T-helper 17 cell (primary cell): ENCODE data around the gene SQSTM1. TPM values are rescaled to one million over a fixed set of nuclear protein-coding genes. Genes with fewer than 3 reads are reported as not detected.
A peak's percentile ranks its signal among the peaks of the same experiment; 100 is the strongest.

Source experiments
- ATAC-seq: fragments of 150-1000 bp; cut with Tn5 transposase; 2 replicates; pipeline ENCODE4 v1.10.0; 2021; ENCODE audit warnings: mild to moderate bottlenecking, moderate library complexity
- DNase-seq, 3 donors: peaks; one replicate each; pipeline versions ENCODE4 v3.0.0 to v3.0.0-alpha.2; 2020 to 2021
- H3K9me3 ChIP-seq: one replicate; pipeline ENCODE4 v1.7.0; 2013; ENCODE audit warnings: low read length, mild to moderate bottlenecking; ENCODE audit not compliant: control insufficient read depth, poor library complexity, severe bottlenecking
- H3K27ac Mint-ChIP-seq: one replicate; pipeline ENCODE4 v1.8.0; 2022; ENCODE audit warnings: mild to moderate bottlenecking, moderate library complexity, mixed read lengths
- H3K27me3 Mint-ChIP-seq: one replicate; pipeline ENCODE4 v1.8.0; 2022; ENCODE audit warnings: mixed read lengths
- H3K36me3 Mint-ChIP-seq: one replicate; pipeline ENCODE4 v1.8.0; 2022; ENCODE audit warnings: low read depth, mixed read lengths
- H3K4me1 Mint-ChIP-seq: one replicate; pipeline ENCODE4 v1.8.0; 2022; ENCODE audit warnings: mild to moderate bottlenecking, mixed read lengths
- H3K4me3 Mint-ChIP-seq: one replicate; pipeline ENCODE4 v1.8.0; 2022; ENCODE audit warnings: mild to moderate bottlenecking, moderate library complexity, mixed read lengths
- total RNA-seq, 4 donors: library from RNA in 2 of 4; stranded (reverse) in 2 of 4; gene quantifications; one replicate each; pipeline ENCODE4 v1.2.3 and lab custom pipeline; 2022 to 2026

The SQSTM1 gene
- total RNA-seq, 2 donors from 2014 or later, result 446 to 548 TPM

DNA sequence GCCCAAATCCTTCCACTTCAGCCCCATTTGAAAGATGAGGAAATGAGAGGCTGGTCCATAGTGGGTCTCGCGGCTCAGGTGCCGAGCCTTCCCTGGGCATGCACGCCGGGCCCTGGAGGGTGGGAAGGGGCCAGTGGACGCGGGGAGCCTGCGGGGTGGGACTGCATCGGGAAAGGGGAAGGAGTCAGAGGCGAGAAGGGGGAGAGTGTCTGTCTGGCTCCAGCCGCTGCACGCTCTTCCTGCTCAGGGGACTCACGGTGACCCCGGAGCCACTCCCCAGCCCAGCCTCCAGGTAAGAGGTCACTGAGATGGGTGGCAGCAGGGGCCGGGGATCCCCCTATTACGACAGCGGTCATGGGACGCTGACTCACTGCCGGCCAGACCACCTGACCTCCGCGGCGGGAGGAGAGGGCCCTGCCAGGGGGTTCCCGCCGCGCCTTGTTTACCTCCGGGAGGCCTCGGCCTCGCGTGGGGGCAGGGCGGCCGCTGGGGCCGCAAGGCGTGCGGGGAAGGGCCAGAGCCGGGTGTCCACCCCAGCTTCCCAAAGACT, 1.9 kb upstream of the SQSTM1 start:
- H3K27ac Mint-ChIP-seq, result peak overlapping the region; percentile 96
- H3K9me3 ChIP-seq, result no peaks in the 10 kb centered on the region
- DNase-seq (peak; percentile 85 to 94 (median 90)), ATAC-seq (peak; percentile 78)
- H3K4me1 Mint-ChIP-seq, result peaks cover 38% of the 10 kb centered on the region
- H3K36me3 Mint-ChIP-seq, result no peaks in the 10 kb centered on the region
- H3K27me3 Mint-ChIP-seq, result no peaks in the 10 kb centered on the region
- H3K4me3 Mint-ChIP-seq, result peak overlapping the region; percentile 84

- Mint-ChIP-seq H3K4me1 (peaks cover 39% of the 10 kb centered on the region), H3K27ac (peak overlapping the region; percentile 96), H3K27me3 (no peaks in the 10 kb centered on the region), H3K36me3 (peaks cover under 1% of the 10 kb centered on the region), H3K4me3 (peak overlapping the region; percentile 82)
- ATAC-seq (peak; percentile 5), DNase-seq (peak in 2 of 3 donors; percentile 30 to 43)
- H3K9me3 ChIP-seq, result no peaks in the 10 kb centered on the region
Observed at GRCh38 chr5:179819296-179820126, 1.2 kb upstream of the SQSTM1 start.

- ATAC-seq (no peak), DNase-seq (no peak)
- peaks cover 3% of the 10 kb centered on the region for H3K36me3 Mint-ChIP-seq
- H3K4me3 Mint-ChIP-seq, result peak overlapping the region; percentile 82
- peaks cover 42% of the 10 kb centered on the region for H3K4me1 Mint-ChIP-seq
- no peaks in the 10 kb centered on the region for H3K27me3 Mint-ChIP-seq
- H3K9me3 ChIP-seq, result no peaks in the 10 kb centered on the region
- H3K27ac Mint-ChIP-seq, result peak overlapping the region; percentile 96
Observed at GRCh38 chr5:179820127-179820482, 600 bp upstream of the SQSTM1 start.

GRCh38 chr5:179821298-179822058, 773 bp downstream of the SQSTM1 start:
- no peaks in the 10 kb centered on the region for H3K27me3 Mint-ChIP-seq
- peak overlapping the region; percentile 95 for H3K4me3 Mint-ChIP-seq
- peak; percentile 58 for ATAC-seq
- peak; percentile 71 to 81 (median 77) for DNase-seq
- peaks cover 3% of the 10 kb centered on the region for H3K36me3 Mint-ChIP-seq
- peak overlapping the region; percentile 97 for H3K27ac Mint-ChIP-seq
- no peaks in the 10 kb centered on the region for H3K9me3 ChIP-seq
- peaks cover 42% of the 10 kb centered on the region for H3K4me1 Mint-ChIP-seq

GRCh38 chr5:179822059-179822432, 1.3 kb downstream of the SQSTM1 start:
- no peak for ATAC-seq
- Mint-ChIP-seq H3K36me3 (peaks cover 3% of the 10 kb centered on the region), H3K27me3 (no peaks in the 10 kb centered on the region), H3K4me3 (peak overlapping the region; percentile 95), H3K27ac (peak overlapping the region; percentile 97), H3K4me1 (peaks cover 42% of the 10 kb centered on the region)
- DNase-seq, result no peak
- no peaks in the 10 kb centered on the region for H3K9me3 ChIP-seq

GRCh38 chr5:179822444-179822990, 1.8 kb downstream of the SQSTM1 start:
- DNase-seq (no peak), ATAC-seq (no peak)
- Mint-ChIP-seq H3K36me3 (peaks cover 3% of the 10 kb centered on the region), H3K27me3 (no peaks in the 10 kb centered on the region), H3K4me3 (peak overlapping the region; percentile 95), H3K4me1 (peaks cover 39% of the 10 kb centered on the region), H3K27ac (peak overlapping the region; percentile 97)
- no peaks in the 10 kb centered on the region for H3K9me3 ChIP-seq

GRCh38 chr5:179823937-179824744, 3.4 kb downstream of the SQSTM1 start:
- Mint-ChIP-seq H3K4me3 (peak overlapping the region; percentile 52), H3K27ac (peak overlapping the region; percentile 97), H3K27me3 (no peaks in the 10 kb centered on the region), H3K4me1 (peaks cover 35% of the 10 kb centered on the region), H3K36me3 (peaks cover 5% of the 10 kb centered on the region)
- no peak for ATAC-seq
- DNase-seq, result no peak
- H3K9me3 ChIP-seq, result no peaks in the 10 kb centered on the region

GRCh38 chr5:179824745-179825112, 4.0 kb downstream of the SQSTM1 start:
- no peak for DNase-seq
- no peaks in the 10 kb centered on the region for H3K9me3 ChIP-seq
- Mint-ChIP-seq H3K4me3 (peak overlapping the region; percentile 41), H3K27me3 (no peaks in the 10 kb centered on the region), H3K27ac (peak overlapping the region; percentile 97), H3K4me1 (peaks cover 32% of the 10 kb centered on the region), H3K36me3 (peaks cover 5% of the 10 kb centered on the region)
- ATAC-seq, result no peak

GRCh38 chr5:179825655-179826182, 5.0 kb downstream of the SQSTM1 start:
- DNase-seq (no peak), ATAC-seq (no peak)
- no peaks in the 10 kb centered on the region for H3K27me3 Mint-ChIP-seq
- H3K27ac Mint-ChIP-seq, result peak overlapping the region; percentile 90
- no peaks in the 10 kb centered on the region for H3K9me3 ChIP-seq
- peaks cover 25% of the 10 kb centered on the region for H3K4me1 Mint-ChIP-seq
- H3K4me3 Mint-ChIP-seq, result peak overlapping the region; percentile 53
- peaks cover 5% of the 10 kb centered on the region for H3K36me3 Mint-ChIP-seq

GRCh38 chr5:179827680-179828079, 7.0 kb downstream of the SQSTM1 start:
- Mint-ChIP-seq H3K4me1 (peaks cover 18% of the 10 kb centered on the region), H3K27ac (peak overlapping the region; percentile 90), H3K36me3 (peaks cover 5% of the 10 kb centered on the region), H3K4me3 (peak overlapping the region; percentile 43), H3K27me3 (no peaks in the 10 kb centered on the region)
- ATAC-seq (peak; percentile 16), DNase-seq (no peak)
- no peaks in the 10 kb centered on the region for H3K9me3 ChIP-seq

DNA sequence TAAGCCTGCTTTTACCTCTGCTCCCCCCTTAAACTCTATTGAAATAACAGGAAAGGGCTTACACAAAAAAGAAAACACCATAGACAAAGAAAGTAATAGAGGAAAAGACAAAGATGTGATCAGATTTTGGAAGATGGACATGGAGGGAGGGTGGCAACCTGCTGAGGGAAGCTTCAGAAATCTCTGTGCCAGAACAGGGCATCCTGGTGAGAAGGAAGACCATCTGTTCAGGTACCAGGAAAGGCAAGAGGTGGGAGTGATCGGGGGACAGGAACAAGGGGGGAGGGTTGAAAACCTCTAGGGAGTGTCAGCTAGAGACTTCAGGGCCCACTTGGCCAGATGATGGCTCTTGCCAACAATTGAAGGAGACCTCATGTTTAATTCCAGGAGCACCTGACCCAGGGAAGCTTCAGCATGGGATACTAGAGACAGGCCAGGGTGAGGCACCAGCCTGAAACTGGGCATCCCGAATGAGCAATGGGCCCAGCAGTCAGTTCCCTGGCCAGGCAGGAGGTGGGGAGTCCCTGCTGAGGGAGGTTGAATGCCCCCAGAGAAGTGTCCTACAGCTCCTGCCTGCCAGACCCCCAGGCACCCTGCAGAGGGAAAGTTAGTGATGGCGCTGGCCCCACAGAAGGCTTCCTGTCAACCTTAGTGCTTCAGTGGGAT, 8.2 kb downstream of the SQSTM1 start:
- Mint-ChIP-seq H3K36me3 (peaks cover 10% of the 10 kb centered on the region), H3K4me3 (peak overlapping the region; percentile 31), H3K27ac (peak overlapping the region; percentile 90), H3K27me3 (no peaks in the 10 kb centered on the region), H3K4me1 (peaks cover 14% of the 10 kb centered on the region)
- no peak for ATAC-seq
- no peaks in the 10 kb centered on the region for H3K9me3 ChIP-seq
- DNase-seq, result no peak
